GM12872 (cell line): Measurements from ENCODE around the gene STAM.

ENCODE experiments used
- CTCF ChIP-seq: IDR thresholded peaks from 3 replicates; pipeline ENCODE4 v1.5.1; 2011; ENCODE audit warnings: low read depth, mild to moderate bottlenecking, low read length, moderate library complexity; ENCODE audit not compliant: insufficient read depth

Gene STAM

GRCh38 chr10:17712717-17713471 is 68.9 kb downstream of the STAM start:
- TF ChIP-seq CTCF: no peak

GRCh38 chr10:17713758-17714157 is 69.8 kb downstream of the STAM start:
- no peak for TF ChIP-seq CTCF

GRCh38 chr10:17716161-17716560 is 72.2 kb downstream of the STAM start:
- no peak for TF ChIP-seq CTCF

GRCh38 chr10:17725703-17726102 is 81.8 kb downstream of the STAM start:
- TF ChIP-seq CTCF: no peak

GRCh38 chr10:17729630-17730029 is 85.7 kb downstream of the STAM start:
- TF ChIP-seq CTCF: no peak

- TF ChIP-seq CTCF: no peak
Measured at GRCh38 chr10:17730667-17731066, 86.7 kb downstream of the STAM start.

- TF ChIP-seq CTCF: no peak
Measured at GRCh38 chr10:17731331-17732020, 87.5 kb downstream of the STAM start.
